Measurements from ENCODE around the gene MBD1. TPM values are rescaled to one million over a fixed set of nuclear protein-coding genes. Genes with fewer than 3 reads are reported as not detected.

Gene MBD1
- total RNA-seq, 2 donors from 2014 or later: 77.1 to 79.6 TPM

GRCh38 chr18:50279752-50280151, 1.6 kb downstream of the MBD1 start:
- Mint-ChIP-seq H3K36me3 (ENCODE audit: low read depth) (peaks cover 64% of the 10 kb centered on the region), H3K4me1 (peaks cover 20% of the 10 kb centered on the region), H3K9me3 (no peaks in the 10 kb centered on the region), H3K27me3 (ENCODE audit: insufficient read depth) (no peaks in the 10 kb centered on the region), H3K4me3 (peak overlapping the region; percentile 98), H3K27ac (no peak overlapping the region)
- peak overlapping the region; percentile 100 for H3K4me3 ChIP-seq (ENCODE audit: low read length)
- WGBS, 2 experiments (ENCODE audit: insufficient coverage in 1 of 2, insufficient read length in 1 of 2): 99% methylated on average over 7 of the region's 7 CpGs; no CpG with 5 or more reads in 1 of the 2 experiments
- H3K36me3 ChIP-seq (ENCODE audit: control insufficient read depth, insufficient read depth, low read length): peaks cover 54% of the 10 kb centered on the region
- no peak for DNase-seq
- TF ChIP-seq CTCF (conservative IDR thresholded peaks at IDR 0.05): no peak
- H3K9ac ChIP-seq (ENCODE audit: extremely low read depth, low read length, poor library complexity, severe bottlenecking): no peak overlapping the region
- no peak overlapping the region for H3K27ac ChIP-seq (ENCODE audit: low read depth, low read length)
- no peaks in the 10 kb centered on the region for H3K4me1 ChIP-seq (ENCODE audit: control insufficient read depth, insufficient read depth, low read length)
- H3K27me3 ChIP-seq (ENCODE audit: control insufficient read depth, insufficient read depth, low read length, poor library complexity, severe bottlenecking): no peaks in the 10 kb centered on the region
- peaks cover 10% of the 10 kb centered on the region for H3K9me3 ChIP-seq (ENCODE audit: control insufficient read depth, low read length)

DNA sequence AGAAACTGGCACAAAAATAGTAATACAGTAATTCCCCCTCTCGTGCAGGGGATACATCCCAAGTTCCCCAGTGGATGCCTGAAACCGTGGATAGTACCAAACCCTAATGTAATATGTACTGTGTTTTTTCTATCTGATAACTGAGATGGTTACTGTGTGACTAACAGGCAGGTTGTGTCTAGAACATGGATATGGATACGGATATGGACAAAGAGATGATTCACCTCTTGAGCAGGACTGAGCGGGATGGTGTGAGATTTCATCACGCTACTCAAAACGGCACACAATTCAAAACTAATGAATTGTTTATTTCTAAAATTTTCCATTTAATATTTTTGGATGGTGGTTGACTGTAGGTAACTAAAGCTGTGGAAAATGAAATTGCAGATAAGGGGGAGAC, 3.4 kb downstream of the MBD1 start:
- no peak overlapping the region for H3K27ac ChIP-seq (ENCODE audit: low read depth, low read length)
- no peaks in the 10 kb centered on the region for H3K27me3 ChIP-seq (ENCODE audit: control insufficient read depth, insufficient read depth, low read length, poor library complexity, severe bottlenecking)
- Mint-ChIP-seq H3K9me3 (no peaks in the 10 kb centered on the region), H3K4me3 (no peak overlapping the region), H3K27me3 (ENCODE audit: insufficient read depth) (no peaks in the 10 kb centered on the region), H3K4me1 (peaks cover 30% of the 10 kb centered on the region), H3K36me3 (ENCODE audit: low read depth) (peaks cover 64% of the 10 kb centered on the region), H3K27ac (no peak overlapping the region)
- WGBS, 2 experiments (ENCODE audit: insufficient coverage in 1 of 2, insufficient read length in 1 of 2): 89 to 91% methylated on average over 3 to 6 of the region's 6 CpGs
- H3K4me3 ChIP-seq (ENCODE audit: low read length): peak overlapping the region; percentile 3
- no peaks in the 10 kb centered on the region for H3K4me1 ChIP-seq (ENCODE audit: control insufficient read depth, insufficient read depth, low read length)
- DNase-seq: no peak
- no peak overlapping the region for H3K9ac ChIP-seq (ENCODE audit: extremely low read depth, low read length, poor library complexity, severe bottlenecking)
- peaks cover 10% of the 10 kb centered on the region for H3K9me3 ChIP-seq (ENCODE audit: control insufficient read depth, low read length)
- H3K36me3 ChIP-seq (ENCODE audit: control insufficient read depth, insufficient read depth, low read length): peaks cover 64% of the 10 kb centered on the region
- no peak for TF ChIP-seq CTCF (conservative IDR thresholded peaks at IDR 0.05)

- Mint-ChIP-seq H3K4me1 (peaks cover 30% of the 10 kb centered on the region), H3K36me3 (ENCODE audit: low read depth) (peaks cover 68% of the 10 kb centered on the region), H3K27me3 (ENCODE audit: insufficient read depth) (no peaks in the 10 kb centered on the region), H3K27ac (no peak overlapping the region), H3K4me3 (no peak overlapping the region), H3K9me3 (no peaks in the 10 kb centered on the region)
- WGBS, 2 experiments (ENCODE audit: insufficient coverage in 1 of 2, insufficient read length in 1 of 2): 89 to 97% methylated on average over 3 to 4 of the region's 4 CpGs
- Histone ChIP-seq H3K9me3 (ENCODE audit: control insufficient read depth, low read length) (peaks cover 10% of the 10 kb centered on the region), H3K4me1 (ENCODE audit: control insufficient read depth, insufficient read depth, low read length) (no peaks in the 10 kb centered on the region), H3K9ac (ENCODE audit: extremely low read depth, low read length, poor library complexity, severe bottlenecking) (no peak overlapping the region), H3K27ac (ENCODE audit: low read depth, low read length) (no peak overlapping the region), H3K4me3 (ENCODE audit: low read length) (no peak overlapping the region), H3K27me3 (ENCODE audit: control insufficient read depth, insufficient read depth, low read length, poor library complexity, severe bottlenecking) (no peaks in the 10 kb centered on the region), H3K36me3 (ENCODE audit: control insufficient read depth, insufficient read depth, low read length) (peaks cover 70% of the 10 kb centered on the region)
- TF ChIP-seq CTCF (conservative IDR thresholded peaks at IDR 0.05): no peak
- no peak for DNase-seq
Measured at GRCh38 chr18:50276452-50276851, 4.9 kb downstream of the MBD1 start.

Data from endodermal cell (in vitro differentiated cells).